Measurements from ENCODE around the gene VANGL1.

Gene VANGL1

GRCh38 chr1:115670476-115671175, 28.9 kb downstream of the VANGL1 start:
- no peak for DNase-seq

- no peak for DNase-seq
Observed at GRCh38 chr1:115671176-115671934, 29.6 kb downstream of the VANGL1 start.

- no peak for DNase-seq
Observed at GRCh38 chr1:115672224-115673009, 30.6 kb downstream of the VANGL1 start.

GRCh38 chr1:115676498-115677181, 34.9 kb downstream of the VANGL1 start:
- DNase-seq = no peak

- DNase-seq = no peak
Observed at GRCh38 chr1:115677182-115677555, 35.4 kb downstream of the VANGL1 start.

- DNase-seq = no peak
Observed at GRCh38 chr1:115677565-115677964, 35.8 kb downstream of the VANGL1 start.

- no peak for DNase-seq
Observed at GRCh38 chr1:115678141-115678540, 36.4 kb downstream of the VANGL1 start.

GRCh38 chr1:115679141-115679611, 37.4 kb downstream of the VANGL1 start:
- DNase-seq = no peak

GRCh38 chr1:115680730-115681111, 39.0 kb downstream of the VANGL1 start:
- no peak for DNase-seq

GRCh38 chr1:115682792-115683191, 41.0 kb downstream of the VANGL1 start:
- DNase-seq = no peak

GRCh38 chr1:115685029-115685705, 43.4 kb downstream of the VANGL1 start:
- no peak for DNase-seq

GRCh38 chr1:115687744-115688143, 46.0 kb downstream of the VANGL1 start:
- no peak for DNase-seq

GRCh38 chr1:115690972-115691371, 49.2 kb downstream of the VANGL1 start:
- no peak for DNase-seq

- DNase-seq = no peak
Observed at GRCh38 chr1:115692224-115692623, 50.5 kb downstream of the VANGL1 start.

- DNase-seq = no peak
Observed at GRCh38 chr1:115694805-115695204, 53.0 kb downstream of the VANGL1 start.

GRCh38 chr1:115697619-115698018, 55.8 kb downstream of the VANGL1 start:
- DNase-seq = no peak

GRCh38 chr1:115701090-115701489, 59.3 kb downstream of the VANGL1 start:
- no peak for DNase-seq

- DNase-seq = no peak
Observed at GRCh38 chr1:115702959-115703358, 61.2 kb downstream of the VANGL1 start.

GRCh38 chr1:115705085-115705951, 63.5 kb downstream of the VANGL1 start:
- DNase-seq = no peak

- DNase-seq = no peak
Observed at GRCh38 chr1:115705963-115706362, 64.2 kb downstream of the VANGL1 start.

All from stimulated activated CD4-positive, alpha-beta T cell treated with anti-CD3 and anti-CD28 coated beads, Interleukin-2, amount 100 ng/mL, for 48 hours (primary cell).